GM19372 (cell line): ENCODE data around the gene SCN2A.

ENCODE experiments used
- ATAC-seq: cut with Tn5 transposase; IDR thresholded peaks from one replicate; pipeline ENCODE4 v1.9.1; 2021; ENCODE audit warnings: mild to moderate bottlenecking, low read depth, moderate library complexity; ENCODE audit not compliant: unreplicated experiment

The SCN2A gene

GRCh38 chr2:165407466-165407865, 168.3 kb downstream of the SCN2A start:
- no peak for ATAC-seq

GRCh38 chr2:165408186-165408585, 169.0 kb downstream of the SCN2A start:
- ATAC-seq: no peak

DNA sequence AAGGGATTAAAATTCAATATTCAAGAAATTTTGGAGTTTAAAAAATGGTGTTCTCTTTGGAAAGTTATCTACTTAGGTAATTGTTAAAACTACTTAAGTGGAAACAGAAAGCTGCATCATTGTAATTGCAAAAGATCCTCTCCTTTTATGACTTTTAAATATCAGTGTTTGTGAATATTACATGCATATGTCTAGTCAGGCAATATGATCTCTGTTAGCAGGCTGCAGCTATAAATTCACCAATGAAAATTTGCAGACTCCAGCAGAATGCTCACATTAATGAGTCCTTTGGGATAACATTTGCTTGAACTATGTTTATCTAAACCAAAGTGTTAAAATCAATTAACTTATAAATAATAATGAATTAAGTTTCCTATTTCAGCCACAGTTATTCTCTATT, 171.1 kb downstream of the SCN2A start:
- no peak for ATAC-seq

DNA sequence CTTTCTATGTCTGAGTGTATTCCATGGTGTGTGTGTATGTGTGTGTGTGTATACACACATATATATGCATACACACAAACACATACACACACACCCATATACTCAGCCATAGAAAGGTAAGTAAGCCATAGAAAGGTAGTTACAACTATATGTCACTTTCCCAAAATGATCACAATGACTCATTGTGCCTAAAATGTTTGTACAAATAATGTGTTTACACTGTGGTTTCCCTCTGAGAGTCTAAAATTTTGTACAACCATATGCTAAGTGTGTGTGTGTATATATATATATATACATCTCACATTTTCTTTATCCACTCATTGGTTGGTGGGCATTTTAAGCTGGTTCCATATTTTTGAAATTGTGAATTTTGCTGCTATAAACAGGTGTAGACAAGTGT, 175.0 kb downstream of the SCN2A start:
- no peak for ATAC-seq

GRCh38 chr2:165417009-165417408, 177.8 kb downstream of the SCN2A start:
- ATAC-seq: no peak

- no peak for ATAC-seq
These were observed 181.0 kb downstream of the SCN2A start for GRCh38 chr2:165420231-165420630.

DNA sequence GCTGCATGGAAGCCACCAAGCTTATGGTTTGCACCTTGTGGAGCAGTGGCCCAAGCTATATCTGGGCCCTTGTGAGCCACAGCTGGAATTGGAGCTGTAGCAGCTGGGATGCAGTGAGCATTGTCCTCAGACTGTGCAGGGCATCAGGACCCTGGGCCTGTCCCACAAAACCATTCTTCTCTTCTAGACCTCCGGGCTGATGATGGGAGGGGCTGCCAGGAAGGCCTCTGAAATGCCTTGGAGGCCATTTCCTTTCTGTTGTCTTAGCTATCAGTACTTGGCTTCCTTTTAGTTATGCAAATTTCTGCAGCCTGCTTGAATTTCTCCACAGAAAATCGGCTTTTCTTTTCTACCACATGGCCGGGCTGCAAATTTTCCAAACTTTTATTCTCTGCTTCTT, 183.9 kb downstream of the SCN2A start:
- ATAC-seq: no peak

GRCh38 chr2:165425556-165425955, 186.3 kb downstream of the SCN2A start:
- ATAC-seq: no peak

DNA sequence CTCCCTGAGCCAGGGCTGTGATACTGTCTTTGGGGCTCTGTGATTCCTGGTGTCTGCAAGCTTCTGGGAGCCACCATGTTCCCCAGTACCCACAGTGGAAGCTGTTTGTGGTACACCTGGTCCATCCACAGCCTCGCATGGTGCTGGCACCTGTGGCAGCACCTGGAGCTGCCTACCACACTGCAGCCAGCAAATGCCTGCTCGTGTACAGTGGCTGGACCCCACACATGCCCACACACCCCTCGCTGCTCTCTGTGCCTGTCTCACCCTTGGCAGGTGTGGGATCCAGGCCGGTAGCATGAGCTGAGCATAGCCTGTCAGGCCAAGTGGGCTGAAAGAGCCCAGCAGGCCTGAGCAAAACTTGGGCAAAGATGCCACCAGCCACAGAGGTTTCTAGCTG, 188.5 kb downstream of the SCN2A start:
- ATAC-seq: no peak

DNA sequence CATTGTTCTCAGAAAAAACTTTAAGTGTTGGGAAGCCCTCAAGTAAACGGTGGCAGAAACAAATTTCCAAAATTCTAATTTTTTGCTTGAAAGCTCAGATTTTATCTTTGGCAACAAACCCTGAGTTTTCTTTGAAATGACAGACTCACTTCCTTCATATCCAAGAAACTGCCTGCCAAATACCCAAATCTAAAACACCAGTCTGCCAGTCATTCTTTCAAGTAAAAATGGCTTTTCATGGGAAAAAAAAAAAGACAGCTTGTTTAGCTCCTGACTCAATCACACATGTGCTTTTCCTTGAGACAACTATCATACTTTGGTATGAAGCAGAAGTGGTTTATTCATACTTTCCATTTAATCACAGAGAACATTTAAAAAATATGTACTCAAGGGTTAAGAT, 189.7 kb downstream of the SCN2A start:
- ATAC-seq: no peak

- no peak for ATAC-seq
These were observed 191.8 kb downstream of the SCN2A start for GRCh38 chr2:165431014-165431413.

GRCh38 chr2:165432234-165432966, 193.2 kb downstream of the SCN2A start:
- no peak for ATAC-seq

DNA sequence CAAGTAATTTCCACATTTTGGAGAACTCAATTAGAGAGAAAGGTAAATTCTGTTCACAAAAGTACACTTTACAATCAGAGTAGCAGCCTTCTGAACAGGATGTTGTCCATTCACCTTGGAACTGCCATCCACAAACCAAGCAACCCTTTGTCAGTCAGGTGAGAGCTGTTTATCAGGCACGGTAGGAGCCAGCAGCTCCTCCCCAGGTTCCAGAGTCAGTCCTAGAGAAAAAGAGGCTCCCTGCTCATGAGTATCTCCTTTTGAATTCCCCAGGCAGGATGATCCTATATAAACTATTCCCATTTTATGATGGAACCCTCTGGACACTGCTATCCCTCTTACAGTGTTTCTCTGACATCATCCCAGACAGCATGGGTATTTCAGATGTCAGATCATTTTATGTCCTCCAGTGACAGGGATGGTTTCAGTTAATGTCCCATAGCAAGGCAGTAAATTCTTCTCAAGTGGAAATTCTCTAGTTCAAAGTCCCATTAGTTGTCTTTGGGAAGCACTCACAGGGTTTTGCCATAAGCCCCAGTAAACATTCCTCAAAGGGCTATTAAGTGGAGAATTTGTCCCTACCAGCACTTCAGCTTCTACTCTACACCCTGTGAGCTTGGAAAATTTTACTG, 195.8 kb downstream of the SCN2A start:
- no peak for ATAC-seq

DNA sequence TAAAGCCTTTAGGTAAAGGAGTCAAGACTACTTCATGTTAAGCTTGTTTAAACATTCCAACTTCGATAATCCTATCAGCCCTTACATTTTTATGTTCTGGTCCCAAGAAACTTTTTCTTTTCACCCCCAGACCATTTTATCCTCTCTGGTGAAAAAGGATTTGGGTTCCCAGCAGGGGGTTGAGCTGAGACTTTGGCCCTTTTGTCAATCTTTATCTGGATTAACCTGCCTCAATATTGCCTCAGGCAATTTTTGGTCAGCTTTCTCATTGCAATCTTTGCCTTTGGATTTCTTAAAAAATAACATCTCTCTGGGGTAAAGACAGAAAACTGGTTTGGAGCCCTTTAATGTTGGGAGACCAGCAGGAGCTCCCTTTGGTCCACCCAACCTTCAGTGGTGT, 196.4 kb downstream of the SCN2A start:
- ATAC-seq: no peak

- no peak for ATAC-seq
These were observed 197.3 kb downstream of the SCN2A start for GRCh38 chr2:165436559-165436958.

DNA sequence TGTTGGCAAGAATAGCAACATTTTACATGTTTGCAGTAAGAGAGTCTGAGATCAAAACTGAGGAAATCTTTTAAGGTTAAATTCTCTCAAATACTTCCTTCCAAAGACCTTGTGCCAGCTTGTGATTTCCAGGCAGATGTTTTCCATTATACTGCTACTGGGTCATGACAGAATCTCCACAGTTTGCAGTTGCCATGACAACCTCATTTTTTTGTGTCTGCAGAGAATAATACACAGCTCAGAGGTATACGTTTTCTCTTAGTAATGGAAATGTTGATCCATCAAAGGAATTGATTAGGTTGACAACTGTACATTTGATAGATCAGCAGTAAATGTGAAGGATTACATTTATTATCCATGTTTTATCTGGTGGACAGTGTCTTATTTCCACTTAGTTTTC, 201.2 kb downstream of the SCN2A start:
- no peak for ATAC-seq
